ENCODE data around the gene WDR18. TPM values are rescaled to one million over a fixed set of nuclear protein-coding genes. Genes with fewer than 3 reads are reported as not detected.
"Not testable (repeated sequence)": the region's sequence is repeated elsewhere in the genome, so short reads cannot be mapped to it uniquely, and the experiment has no call there.

WDR18 gene
- total RNA-seq, 1 experiment from 2014 or later = 44.0 TPM

DNA sequence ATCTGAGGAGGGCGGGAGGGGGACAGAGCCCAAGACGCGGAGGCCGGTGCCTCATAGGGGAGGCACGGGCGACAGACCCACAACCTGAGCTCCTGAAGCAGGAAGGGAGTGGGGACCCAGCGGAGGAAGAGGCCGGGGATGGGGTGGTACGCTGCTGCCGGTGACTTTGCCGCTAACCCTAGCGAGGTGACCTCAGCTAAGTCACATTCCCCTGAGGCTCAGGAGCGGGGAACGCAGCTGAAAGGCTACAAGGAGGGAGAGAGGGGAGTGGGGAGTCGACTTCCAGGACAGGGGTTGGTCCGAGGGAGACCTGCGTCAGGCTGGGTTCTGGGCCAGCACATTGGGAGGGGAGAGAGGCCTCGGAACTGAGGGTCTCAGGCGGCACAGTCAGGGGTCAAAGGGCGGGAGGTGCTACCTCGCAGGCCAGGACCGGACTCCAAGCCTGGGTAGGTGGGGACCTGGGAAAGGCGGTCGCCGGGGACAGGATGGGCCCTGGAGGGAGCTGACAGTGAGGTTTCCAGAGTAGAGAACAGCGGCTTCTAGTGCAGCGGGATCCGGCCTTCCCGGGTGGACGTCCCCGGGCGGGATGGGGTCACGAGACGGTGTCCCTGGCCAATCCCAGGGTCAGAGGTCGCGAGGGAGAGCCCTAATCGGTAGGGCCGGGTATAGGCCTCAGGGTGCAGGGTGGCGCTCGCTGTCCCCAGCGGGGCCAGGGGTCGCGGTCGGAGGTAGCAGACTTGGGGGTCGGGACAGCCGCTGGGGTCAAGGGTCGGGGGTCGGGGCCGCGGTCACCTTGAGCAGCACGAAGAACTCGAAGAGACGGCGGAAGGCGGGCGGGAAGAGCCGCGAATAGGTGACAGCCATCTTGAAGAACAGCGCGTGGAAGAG lies 36.1 kb downstream of the WDR18 start:
- DNase-seq (ENCODE audit: low read depth, low spot score) (no peak), ATAC-seq (no peak)
- Histone ChIP-seq H3K27ac (ENCODE audit: low read length) (peak overlapping the region; percentile 84), H3K4me1 (ENCODE audit: control insufficient read depth, insufficient read depth, low read length) (peaks cover 20% of the 10 kb centered on the region), H3K4me3 (ENCODE audit: low read depth in 2 of 2, low read length in 2 of 2) (peak overlapping the region; percentile 55 to 75), H3K9me3 (ENCODE audit: control insufficient read depth, insufficient read depth, low read depth, low read length) (no peaks in the 10 kb centered on the region), H3K36me3 (ENCODE audit: control insufficient read depth, insufficient read depth, low read length) (no peaks in the 10 kb centered on the region; the same call in 1 of the 2 replicates), H3K27me3 (ENCODE audit: control insufficient read depth, insufficient read depth, low read length) (no peaks in the 10 kb centered on the region)
- intact Hi-C loops (cut with micrococcal nuclease; ENCODE audit: unreplicated experiment) = no loop called here
- CTCF ChIA-PET = interaction anchor here (0.6 kb wide), 1 partner anchor 86 kb away, joined by 3 read pairs; no protein-coding TSS in a partner anchor
- POLR2A ChIA-PET = interaction anchor here (1.0 kb wide), 1 partner anchor 35 kb away, joined by 3 read pairs; no protein-coding TSS in a partner anchor
- in situ Hi-C loops (cut with HindIII; ENCODE audit: low pct_unique_long_range_greater_than_20kb, low sequenced_read_pairs) = no loop called here
- TF ChIP-seq SIN3A (IDR thresholded peaks at IDR 0.05; ENCODE audit: borderline replicate concordance, insufficient read depth, low read depth, low read length) (no peak), POLR2AphosphoS5 (IDR thresholded peaks at IDR 0.05; ENCODE audit: low read depth, low read length) (no peak)
- no TSS peak for BruUV-seq (replicated peaks)

DNA sequence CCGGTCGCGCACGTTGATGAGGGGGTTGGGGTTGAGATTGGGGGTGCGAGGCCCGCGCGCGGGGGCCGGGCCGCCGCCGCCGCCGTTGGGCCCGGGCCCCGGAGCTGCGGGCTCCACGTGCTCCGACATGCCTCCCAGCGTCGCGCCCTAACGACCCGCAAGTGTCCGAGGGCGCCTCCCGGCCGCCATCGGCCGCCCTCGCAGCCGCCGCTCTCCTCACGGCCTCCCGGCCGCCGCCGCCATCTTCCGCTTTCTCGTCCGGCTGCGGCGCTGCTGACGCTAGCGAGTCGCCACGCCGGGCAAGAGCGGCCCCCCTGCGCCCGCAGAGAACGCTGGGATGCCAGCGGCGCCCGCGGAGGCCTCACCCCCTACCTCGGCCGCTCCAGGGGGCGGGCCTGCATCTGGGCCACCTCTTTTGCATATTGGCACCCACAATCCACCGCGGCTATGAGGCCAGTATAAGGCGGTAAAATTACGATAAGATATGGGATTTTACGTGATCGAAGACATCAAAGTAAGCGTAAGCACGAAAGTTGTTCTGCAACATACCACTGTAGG lies 36.8 kb downstream of the WDR18 start, which contains the start of gene TMEM259:
TMEM259 (minus strand) TSS at position 256 of the 558 bp plus-strand sequence; CDS start at position 129, 127 bp downstream.
- peak; percentile 86 for DNase-seq (ENCODE audit: low read depth, low spot score)
- intact Hi-C loops (cut with micrococcal nuclease; ENCODE audit: unreplicated experiment) = no loop called here
- BruUV-seq (replicated peaks) = no TSS peak
- ChIA-PET CTCF (interaction anchor here (0.6 kb wide), 1 partner anchor 200 kb away, joined by 3 read pairs; no protein-coding TSS in a partner anchor), POLR2A (no interaction called here)
- H3K27me3 ChIP-seq (ENCODE audit: control insufficient read depth, insufficient read depth, low read length) = no peaks in the 10 kb centered on the region
- H3K9me3 ChIP-seq (ENCODE audit: control insufficient read depth, insufficient read depth, low read depth, low read length) = no peaks in the 10 kb centered on the region
- no peaks in the 10 kb centered on the region; the same call in 1 of the 2 replicates for H3K36me3 ChIP-seq (ENCODE audit: control insufficient read depth, insufficient read depth, low read length)
- H3K4me3 ChIP-seq (ENCODE audit: low read depth in 2 of 2, low read length in 2 of 2) = peak within 1 kb of the TSS; percentile 55 to 75
- ATAC-seq = peak; percentile 87
- in situ Hi-C loops (cut with HindIII; ENCODE audit: low pct_unique_long_range_greater_than_20kb, low sequenced_read_pairs) = no loop called here
- H3K4me1 ChIP-seq (ENCODE audit: control insufficient read depth, insufficient read depth, low read length) = peaks cover 20% of the 10 kb centered on the region
- TF ChIP-seq TCF7L2 (IDR thresholded peaks at IDR 0.05; ENCODE audit: low read depth, low read length) (no peak; the same call in 1 of the 2 replicates), POLR2AphosphoS5 (IDR thresholded peaks at IDR 0.05; ENCODE audit: low read depth, low read length) (no peak; the same call in 1 of the 2 replicates), SIN3A (IDR thresholded peaks at IDR 0.05; ENCODE audit: borderline replicate concordance, insufficient read depth, low read depth, low read length) (peak; percentile 43; the same call in 1 of the 2 replicates)
- TF ChIP-seq, protein P1, sequence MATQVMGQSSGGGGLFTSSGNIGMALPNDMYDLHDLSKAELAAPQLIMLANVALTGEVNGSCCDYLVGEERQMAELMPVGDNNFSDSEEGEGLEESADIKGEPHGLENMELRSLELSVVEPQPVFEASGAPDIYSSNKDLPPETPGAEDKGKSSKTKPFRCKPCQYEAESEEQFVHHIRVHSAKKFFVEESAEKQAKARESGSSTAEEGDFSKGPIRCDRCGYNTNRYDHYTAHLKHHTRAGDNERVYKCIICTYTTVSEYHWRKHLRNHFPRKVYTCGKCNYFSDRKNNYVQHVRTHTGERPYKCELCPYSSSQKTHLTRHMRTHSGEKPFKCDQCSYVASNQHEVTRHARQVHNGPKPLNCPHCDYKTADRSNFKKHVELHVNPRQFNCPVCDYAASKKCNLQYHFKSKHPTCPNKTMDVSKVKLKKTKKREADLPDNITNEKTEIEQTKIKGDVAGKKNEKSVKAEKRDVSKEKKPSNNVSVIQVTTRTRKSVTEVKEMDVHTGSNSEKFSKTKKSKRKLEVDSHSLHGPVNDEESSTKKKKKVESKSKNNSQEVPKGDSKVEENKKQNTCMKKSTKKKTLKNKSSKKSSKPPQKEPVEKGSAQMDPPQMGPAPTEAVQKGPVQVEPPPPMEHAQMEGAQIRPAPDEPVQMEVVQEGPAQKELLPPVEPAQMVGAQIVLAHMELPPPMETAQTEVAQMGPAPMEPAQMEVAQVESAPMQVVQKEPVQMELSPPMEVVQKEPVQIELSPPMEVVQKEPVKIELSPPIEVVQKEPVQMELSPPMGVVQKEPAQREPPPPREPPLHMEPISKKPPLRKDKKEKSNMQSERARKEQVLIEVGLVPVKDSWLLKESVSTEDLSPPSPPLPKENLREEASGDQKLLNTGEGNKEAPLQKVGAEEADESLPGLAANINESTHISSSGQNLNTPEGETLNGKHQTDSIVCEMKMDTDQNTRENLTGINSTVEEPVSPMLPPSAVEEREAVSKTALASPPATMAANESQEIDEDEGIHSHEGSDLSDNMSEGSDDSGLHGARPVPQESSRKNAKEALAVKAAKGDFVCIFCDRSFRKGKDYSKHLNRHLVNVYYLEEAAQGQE (IDR thresholded peaks at IDR 0.05; ENCODE audit: insufficient read depth in 1 of 2, low read depth in 2 of 2, low read length in 1 of 2) = no peak
- TF ChIP-seq, protein P2, sequence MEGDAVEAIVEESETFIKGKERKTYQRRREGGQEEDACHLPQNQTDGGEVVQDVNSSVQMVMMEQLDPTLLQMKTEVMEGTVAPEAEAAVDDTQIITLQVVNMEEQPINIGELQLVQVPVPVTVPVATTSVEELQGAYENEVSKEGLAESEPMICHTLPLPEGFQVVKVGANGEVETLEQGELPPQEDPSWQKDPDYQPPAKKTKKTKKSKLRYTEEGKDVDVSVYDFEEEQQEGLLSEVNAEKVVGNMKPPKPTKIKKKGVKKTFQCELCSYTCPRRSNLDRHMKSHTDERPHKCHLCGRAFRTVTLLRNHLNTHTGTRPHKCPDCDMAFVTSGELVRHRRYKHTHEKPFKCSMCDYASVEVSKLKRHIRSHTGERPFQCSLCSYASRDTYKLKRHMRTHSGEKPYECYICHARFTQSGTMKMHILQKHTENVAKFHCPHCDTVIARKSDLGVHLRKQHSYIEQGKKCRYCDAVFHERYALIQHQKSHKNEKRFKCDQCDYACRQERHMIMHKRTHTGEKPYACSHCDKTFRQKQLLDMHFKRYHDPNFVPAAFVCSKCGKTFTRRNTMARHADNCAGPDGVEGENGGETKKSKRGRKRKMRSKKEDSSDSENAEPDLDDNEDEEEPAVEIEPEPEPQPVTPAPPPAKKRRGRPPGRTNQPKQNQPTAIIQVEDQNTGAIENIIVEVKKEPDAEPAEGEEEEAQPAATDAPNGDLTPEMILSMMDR (IDR thresholded peaks at IDR 0.05) = no peak
- H3K27ac ChIP-seq (ENCODE audit: low read length) = peak within 1 kb of the TSS; percentile 88

DNA sequence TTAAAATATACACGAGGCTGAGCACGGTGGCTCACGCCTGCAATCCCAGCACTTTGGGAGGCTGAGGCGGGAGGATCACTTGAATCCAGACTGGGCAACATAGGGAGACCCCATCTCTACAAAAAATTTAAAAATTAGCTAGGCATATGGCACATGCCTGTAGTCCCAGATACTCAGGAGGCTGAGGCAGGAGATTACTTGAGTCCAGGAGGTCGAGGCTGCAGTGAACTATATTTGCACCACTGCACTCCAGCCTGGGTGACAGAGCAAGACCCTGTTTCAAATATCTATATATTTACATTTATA lies 39.7 kb downstream of the WDR18 start:
- CTCF ChIA-PET; POLR2A ChIA-PET; in situ Hi-C loops (cut with HindIII; ENCODE audit: low pct_unique_long_range_greater_than_20kb, low sequenced_read_pairs); H3K27ac ChIP-seq (ENCODE audit: low read length); H3K27me3 ChIP-seq (ENCODE audit: control insufficient read depth, insufficient read depth, low read length); H3K4me1 ChIP-seq (ENCODE audit: control insufficient read depth, insufficient read depth, low read length); H3K9me3 ChIP-seq (ENCODE audit: control insufficient read depth, insufficient read depth, low read depth, low read length); intact Hi-C loops (cut with micrococcal nuclease; ENCODE audit: unreplicated experiment); ATAC-seq; DNase-seq (ENCODE audit: low read depth, low spot score); H3K36me3 ChIP-seq (ENCODE audit: control insufficient read depth, insufficient read depth, low read length); BruUV-seq (replicated peaks); H3K4me3 ChIP-seq (ENCODE audit: low read depth in 2 of 2, low read length in 2 of 2): not testable (repeated sequence)

DNA sequence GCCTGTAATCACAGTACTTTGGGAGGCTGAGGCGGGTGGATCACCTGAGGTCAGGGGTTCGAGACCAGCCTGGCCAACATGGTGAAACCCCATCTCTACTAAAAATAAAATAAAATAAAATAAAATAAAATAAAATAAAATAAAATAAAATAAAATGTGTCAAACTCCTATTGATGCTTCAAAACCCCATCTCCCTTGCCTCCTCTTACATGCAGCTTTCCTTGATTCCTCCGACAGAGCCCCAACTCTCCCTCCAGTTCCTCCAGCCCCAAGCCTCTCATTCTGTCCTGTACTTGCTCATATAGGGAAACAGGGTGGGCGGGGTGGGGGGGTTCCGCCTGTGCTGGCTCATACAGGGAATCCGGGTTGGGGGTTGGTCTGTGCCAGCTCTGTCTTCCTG lies 40.9 kb downstream of the WDR18 start:
- CTCF ChIA-PET; H3K4me3 ChIP-seq (ENCODE audit: low read depth in 2 of 2, low read length in 2 of 2); ATAC-seq; H3K27ac ChIP-seq (ENCODE audit: low read length); H3K27me3 ChIP-seq (ENCODE audit: control insufficient read depth, insufficient read depth, low read length); H3K9me3 ChIP-seq (ENCODE audit: control insufficient read depth, insufficient read depth, low read depth, low read length); H3K36me3 ChIP-seq (ENCODE audit: control insufficient read depth, insufficient read depth, low read length); H3K4me1 ChIP-seq (ENCODE audit: control insufficient read depth, insufficient read depth, low read length); BruUV-seq (replicated peaks); POLR2A ChIA-PET; in situ Hi-C loops (cut with HindIII; ENCODE audit: low pct_unique_long_range_greater_than_20kb, low sequenced_read_pairs); DNase-seq (ENCODE audit: low read depth, low spot score); intact Hi-C loops (cut with micrococcal nuclease; ENCODE audit: unreplicated experiment): not testable (repeated sequence)
